ENCODE measurements around the gene ELOVL5.

GRCh38 chr6:53347250-53347920 is 1.4 kb downstream of the ELOVL5 start:
- TF ChIP-seq CTCF (IDR thresholded peaks at IDR 0.05) (no peak), EZH2 (IDR thresholded peaks at IDR 0.05) (no peak)

All from neural progenitor cell (in vitro differentiated cells).